ENCODE measurements around the gene HERC6.

DNA sequence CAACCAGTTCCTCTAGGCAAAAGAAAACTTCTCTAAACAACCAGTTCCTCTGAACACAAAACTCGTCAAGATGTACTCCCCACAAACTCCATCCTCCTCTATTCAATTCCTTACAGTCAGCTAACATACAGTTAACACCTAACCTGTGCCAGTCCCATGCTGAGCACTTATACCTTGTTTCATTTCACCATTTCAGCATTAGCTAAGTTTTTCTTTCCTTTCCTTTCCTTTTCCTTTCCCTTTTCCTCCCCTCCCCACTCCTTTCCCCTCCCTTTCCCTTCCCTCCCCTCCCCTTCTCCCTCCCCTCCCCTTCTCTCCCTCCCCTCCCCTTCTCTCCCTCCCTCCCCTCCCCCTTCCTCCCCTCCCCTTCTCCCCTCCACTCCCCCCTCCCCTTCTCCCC is 13.1 kb downstream of the HERC6 start:
- TF ChIP-seq, protein P1, sequence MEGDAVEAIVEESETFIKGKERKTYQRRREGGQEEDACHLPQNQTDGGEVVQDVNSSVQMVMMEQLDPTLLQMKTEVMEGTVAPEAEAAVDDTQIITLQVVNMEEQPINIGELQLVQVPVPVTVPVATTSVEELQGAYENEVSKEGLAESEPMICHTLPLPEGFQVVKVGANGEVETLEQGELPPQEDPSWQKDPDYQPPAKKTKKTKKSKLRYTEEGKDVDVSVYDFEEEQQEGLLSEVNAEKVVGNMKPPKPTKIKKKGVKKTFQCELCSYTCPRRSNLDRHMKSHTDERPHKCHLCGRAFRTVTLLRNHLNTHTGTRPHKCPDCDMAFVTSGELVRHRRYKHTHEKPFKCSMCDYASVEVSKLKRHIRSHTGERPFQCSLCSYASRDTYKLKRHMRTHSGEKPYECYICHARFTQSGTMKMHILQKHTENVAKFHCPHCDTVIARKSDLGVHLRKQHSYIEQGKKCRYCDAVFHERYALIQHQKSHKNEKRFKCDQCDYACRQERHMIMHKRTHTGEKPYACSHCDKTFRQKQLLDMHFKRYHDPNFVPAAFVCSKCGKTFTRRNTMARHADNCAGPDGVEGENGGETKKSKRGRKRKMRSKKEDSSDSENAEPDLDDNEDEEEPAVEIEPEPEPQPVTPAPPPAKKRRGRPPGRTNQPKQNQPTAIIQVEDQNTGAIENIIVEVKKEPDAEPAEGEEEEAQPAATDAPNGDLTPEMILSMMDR (IDR thresholded peaks at IDR 0.05; ENCODE audit: low read length) = no peak
- TF ChIP-seq EZH2 (optimal IDR thresholded peaks at IDR 0.05; ENCODE audit: low read depth, low read length) = no peak

Measured in MM.1S (cell line).